ENCODE measurements around the gene AMBP.

Gene AMBP

GRCh38 chr9:114051706-114052105 lies 26.4 kb downstream of the AMBP start:
- Histone ChIP-seq H3K27ac (replicated peaks; ENCODE audit: low read length) (no peak overlapping the region), H3K27me3 (ENCODE audit: control insufficient read depth in 3 of 3, insufficient read depth in 3 of 3, low read depth in 1 of 3, low read length in 3 of 3) (no peaks in the 10 kb centered on the region), H3K9ac (ENCODE audit: low read depth, low read length, poor library complexity) (no peak overlapping the region), H2BK12ac (ENCODE audit: low read length) (no peak overlapping the region), H3K9me3 (replicated peaks in 1 of 2; ENCODE audit: control insufficient read depth in 2 of 2, insufficient read depth in 1 of 2, low read depth in 1 of 2, low read length in 2 of 2) (peaks cover 0 to 2% of the 10 kb centered on the region in 2 donors), H3K4me3 (ENCODE audit: low read length in 2 of 2) (peak overlapping the region in 1 of 2 donors; percentile 8), H2BK5ac (ENCODE audit: low read length) (no peak overlapping the region), H2BK15ac (ENCODE audit: low read length) (no peak overlapping the region), H2AFZ (ENCODE audit: low read length) (no peak overlapping the region), H3K4me1 (ENCODE audit: control insufficient read depth in 2 of 2, insufficient read depth in 1 of 2, low read depth in 1 of 2, low read length in 2 of 2) (no peaks in the 10 kb centered on the region), H3K36me3 (replicated peaks in 1 of 2; ENCODE audit: control insufficient read depth in 2 of 2, insufficient read depth in 2 of 2, low read length in 2 of 2) (peaks cover 40 to 73% of the 10 kb centered on the region in 2 donors), H3K14ac (ENCODE audit: low read length) (no peak overlapping the region), H4K8ac (ENCODE audit: low read depth, low read length) (no peak overlapping the region), H2BK120ac (ENCODE audit: low read depth, low read length) (no peak overlapping the region), H3K23ac (ENCODE audit: low read depth, low read length, poor library complexity) (peak overlapping the region; percentile 8), H3K4ac (ENCODE audit: low read length) (no peak overlapping the region), H4K91ac (ENCODE audit: low read depth, low read length, poor library complexity) (no peak overlapping the region), H3K4me2 (ENCODE audit: insufficient read depth, low read length, poor library complexity, severe bottlenecking) (no peak overlapping the region), H2AK5ac (ENCODE audit: low read depth, low read length) (no peak overlapping the region), H3K18ac (ENCODE audit: low read length) (no peak overlapping the region), H3K79me1 (ENCODE audit: low read depth, low read length) (peaks cover 4% of the 10 kb centered on the region)
- WGBS, 2 donors (ENCODE audit: extremely low coverage in 2 of 2, insufficient read length in 2 of 2, insufficient replicate concordance in 1 of 2): no CpG with 5 or more reads among the region's 7 CpGs
- DNase-seq (ENCODE audit: low spot score): no peak

DNA sequence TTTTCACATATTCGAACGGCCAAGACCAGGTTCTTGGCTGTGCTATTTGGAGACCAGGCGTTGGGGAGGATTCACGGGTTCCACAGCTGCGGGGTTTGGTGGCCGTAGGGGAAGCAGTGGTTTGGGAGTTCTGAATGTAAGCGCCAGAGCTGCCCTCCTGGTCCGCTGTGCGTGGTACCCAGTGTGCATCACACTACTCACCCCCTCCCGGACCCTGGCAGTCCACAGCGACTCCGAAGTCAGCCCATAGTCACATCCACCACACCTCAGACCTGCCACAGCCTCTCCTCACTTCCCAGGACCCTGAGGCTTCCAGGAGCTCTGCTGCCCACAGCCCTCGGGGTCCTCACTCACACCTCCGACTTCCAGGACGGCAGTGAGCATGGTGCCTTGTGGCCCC lies 26.8 kb downstream of the AMBP start:
- H2AK5ac ChIP-seq (ENCODE audit: low read depth, low read length): no peak overlapping the region
- H2BK5ac ChIP-seq (ENCODE audit: low read length): no peak overlapping the region
- H3K4me1 ChIP-seq (ENCODE audit: control insufficient read depth in 2 of 2, insufficient read depth in 1 of 2, low read depth in 1 of 2, low read length in 2 of 2): no peaks in the 10 kb centered on the region
- H3K4me2 ChIP-seq (ENCODE audit: insufficient read depth, low read length, poor library complexity, severe bottlenecking): no peak overlapping the region
- no peak overlapping the region for H2BK12ac ChIP-seq (ENCODE audit: low read length)
- H3K4me3 ChIP-seq (ENCODE audit: low read length in 2 of 2): no peak overlapping the region
- DNase-seq (ENCODE audit: low spot score): no peak
- no peak overlapping the region for H3K18ac ChIP-seq (ENCODE audit: low read length)
- H3K4ac ChIP-seq (ENCODE audit: low read length): no peak overlapping the region
- no peaks in the 10 kb centered on the region for H3K9me3 ChIP-seq (replicated peaks in 1 of 2; ENCODE audit: control insufficient read depth in 2 of 2, insufficient read depth in 1 of 2, low read depth in 1 of 2, low read length in 2 of 2)
- no peak overlapping the region for H3K9ac ChIP-seq (ENCODE audit: low read depth, low read length, poor library complexity)
- WGBS, 2 donors (ENCODE audit: extremely low coverage in 2 of 2, insufficient read length in 2 of 2, insufficient replicate concordance in 1 of 2): no CpG with 5 or more reads among the region's 15 CpGs
- H2BK15ac ChIP-seq (ENCODE audit: low read length): no peak overlapping the region
- peaks cover 40 to 77% of the 10 kb centered on the region in 2 donors for H3K36me3 ChIP-seq (replicated peaks in 1 of 2; ENCODE audit: control insufficient read depth in 2 of 2, insufficient read depth in 2 of 2, low read length in 2 of 2)
- H4K91ac ChIP-seq (ENCODE audit: low read depth, low read length, poor library complexity): no peak overlapping the region
- no peak overlapping the region for H2AFZ ChIP-seq (ENCODE audit: low read length)
- no peaks in the 10 kb centered on the region for H3K27me3 ChIP-seq (ENCODE audit: control insufficient read depth in 3 of 3, insufficient read depth in 3 of 3, low read depth in 1 of 3, low read length in 3 of 3)
- peaks cover 4% of the 10 kb centered on the region for H3K79me1 ChIP-seq (ENCODE audit: low read depth, low read length)
- H2BK120ac ChIP-seq (ENCODE audit: low read depth, low read length): no peak overlapping the region
- no peak overlapping the region for H4K8ac ChIP-seq (ENCODE audit: low read depth, low read length)
- H3K14ac ChIP-seq (ENCODE audit: low read length): no peak overlapping the region
- H3K27ac ChIP-seq (replicated peaks; ENCODE audit: low read length): no peak overlapping the region
- H3K23ac ChIP-seq (ENCODE audit: low read depth, low read length, poor library complexity): peak overlapping the region; percentile 8

GRCh38 chr9:114050646-114051045 lies 27.5 kb downstream of the AMBP start:
- Histone ChIP-seq H4K8ac (ENCODE audit: low read depth, low read length) (no peak overlapping the region), H3K4me2 (ENCODE audit: insufficient read depth, low read length, poor library complexity, severe bottlenecking) (no peak overlapping the region), H3K18ac (ENCODE audit: low read length) (no peak overlapping the region), H2BK5ac (ENCODE audit: low read length) (no peak overlapping the region), H3K27ac (replicated peaks; ENCODE audit: low read length) (no peak overlapping the region), H2AFZ (ENCODE audit: low read length) (no peak overlapping the region), H3K4me1 (ENCODE audit: control insufficient read depth in 2 of 2, insufficient read depth in 1 of 2, low read depth in 1 of 2, low read length in 2 of 2) (no peaks in the 10 kb centered on the region), H4K91ac (ENCODE audit: low read depth, low read length, poor library complexity) (no peak overlapping the region), H2BK15ac (ENCODE audit: low read length) (no peak overlapping the region), H3K23ac (ENCODE audit: low read depth, low read length, poor library complexity) (no peak overlapping the region), H2BK12ac (ENCODE audit: low read length) (no peak overlapping the region), H3K4ac (ENCODE audit: low read length) (no peak overlapping the region), H2BK120ac (ENCODE audit: low read depth, low read length) (no peak overlapping the region), H3K79me1 (ENCODE audit: low read depth, low read length) (peaks cover 4% of the 10 kb centered on the region), H3K14ac (ENCODE audit: low read length) (no peak overlapping the region), H3K4me3 (ENCODE audit: low read length in 2 of 2) (peak overlapping the region in 1 of 2 donors; percentile 30), H2AK5ac (ENCODE audit: low read depth, low read length) (no peak overlapping the region), H3K36me3 (replicated peaks in 1 of 2; ENCODE audit: control insufficient read depth in 2 of 2, insufficient read depth in 2 of 2, low read length in 2 of 2) (peaks cover 40 to 80% of the 10 kb centered on the region in 2 donors), H3K9me3 (replicated peaks in 1 of 2; ENCODE audit: control insufficient read depth in 2 of 2, insufficient read depth in 1 of 2, low read depth in 1 of 2, low read length in 2 of 2) (no peaks in the 10 kb centered on the region), H3K27me3 (ENCODE audit: control insufficient read depth in 3 of 3, insufficient read depth in 3 of 3, low read depth in 1 of 3, low read length in 3 of 3) (no peaks in the 10 kb centered on the region), H3K9ac (ENCODE audit: low read depth, low read length, poor library complexity) (no peak overlapping the region)
- WGBS, 2 donors (ENCODE audit: extremely low coverage in 2 of 2, insufficient read length in 2 of 2, insufficient replicate concordance in 1 of 2): no CpG with 5 or more reads among the region's 6 CpGs
- DNase-seq (ENCODE audit: low spot score): no peak

- peaks cover 40 to 82% of the 10 kb centered on the region in 2 donors for H3K36me3 ChIP-seq (replicated peaks in 1 of 2; ENCODE audit: control insufficient read depth in 2 of 2, insufficient read depth in 2 of 2, low read length in 2 of 2)
- no peak overlapping the region for H2AFZ ChIP-seq (ENCODE audit: low read length)
- H2BK12ac ChIP-seq (ENCODE audit: low read length): no peak overlapping the region
- H2AK5ac ChIP-seq (ENCODE audit: low read depth, low read length): no peak overlapping the region
- no peak overlapping the region for H4K91ac ChIP-seq (ENCODE audit: low read depth, low read length, poor library complexity)
- no peak overlapping the region for H4K8ac ChIP-seq (ENCODE audit: low read depth, low read length)
- no CpG with 5 or more reads among the region's 11 CpGs for WGBS, 2 donors (ENCODE audit: extremely low coverage in 2 of 2, insufficient read length in 2 of 2, insufficient replicate concordance in 1 of 2)
- H3K4me3 ChIP-seq (ENCODE audit: low read length in 2 of 2): peak overlapping the region in 1 of 2 donors; percentile 27
- no peak overlapping the region for H3K27ac ChIP-seq (replicated peaks; ENCODE audit: low read length)
- H3K23ac ChIP-seq (ENCODE audit: low read depth, low read length, poor library complexity): no peak overlapping the region
- DNase-seq (ENCODE audit: low spot score): no peak
- H2BK120ac ChIP-seq (ENCODE audit: low read depth, low read length): no peak overlapping the region
- H3K79me1 ChIP-seq (ENCODE audit: low read depth, low read length): peaks cover 4% of the 10 kb centered on the region
- no peak overlapping the region for H3K14ac ChIP-seq (ENCODE audit: low read length)
- no peaks in the 10 kb centered on the region for H3K9me3 ChIP-seq (replicated peaks in 1 of 2; ENCODE audit: control insufficient read depth in 2 of 2, insufficient read depth in 1 of 2, low read depth in 1 of 2, low read length in 2 of 2)
- H3K4me1 ChIP-seq (ENCODE audit: control insufficient read depth in 2 of 2, insufficient read depth in 1 of 2, low read depth in 1 of 2, low read length in 2 of 2): no peaks in the 10 kb centered on the region
- no peak overlapping the region for H3K9ac ChIP-seq (ENCODE audit: low read depth, low read length, poor library complexity)
- no peak overlapping the region for H3K18ac ChIP-seq (ENCODE audit: low read length)
- H3K4me2 ChIP-seq (ENCODE audit: insufficient read depth, low read length, poor library complexity, severe bottlenecking): no peak overlapping the region
- H2BK5ac ChIP-seq (ENCODE audit: low read length): no peak overlapping the region
- H3K27me3 ChIP-seq (ENCODE audit: control insufficient read depth in 3 of 3, insufficient read depth in 3 of 3, low read depth in 1 of 3, low read length in 3 of 3): no peaks in the 10 kb centered on the region
- no peak overlapping the region for H2BK15ac ChIP-seq (ENCODE audit: low read length)
- no peak overlapping the region for H3K4ac ChIP-seq (ENCODE audit: low read length)
Observed at GRCh38 chr9:114050226-114050568, 27.9 kb downstream of the AMBP start.
